Thyroid gland (tissue), 4 donors: Measurements from ENCODE around the gene SALL1.

Source experiments
- CTCF ChIP-seq, 6 experiments: fragments of 200-600 bp in 3 of 6; fragments of 450-650 bp in 3 of 6; sonication (generic) in 3 of 6; IDR thresholded peaks; one replicate each; pipeline ENCODE4 v1.5.1; 2016 to 2019; ENCODE audit warnings: antibody characterized with exemption in 6 of 6, mild to moderate bottlenecking in 2 of 6, inconsistent platforms in 1 of 6, moderate library complexity in 1 of 6
- POLR2A ChIP-seq, 2 donors: fragments of 450-650 bp; IDR thresholded peaks; one replicate each; pipeline ENCODE4 v1.6.1; 2017; ENCODE audit warnings: antibody characterized with exemption in 2 of 2, mild to moderate bottlenecking in 2 of 2, moderate library complexity in 1 of 2

DNA sequence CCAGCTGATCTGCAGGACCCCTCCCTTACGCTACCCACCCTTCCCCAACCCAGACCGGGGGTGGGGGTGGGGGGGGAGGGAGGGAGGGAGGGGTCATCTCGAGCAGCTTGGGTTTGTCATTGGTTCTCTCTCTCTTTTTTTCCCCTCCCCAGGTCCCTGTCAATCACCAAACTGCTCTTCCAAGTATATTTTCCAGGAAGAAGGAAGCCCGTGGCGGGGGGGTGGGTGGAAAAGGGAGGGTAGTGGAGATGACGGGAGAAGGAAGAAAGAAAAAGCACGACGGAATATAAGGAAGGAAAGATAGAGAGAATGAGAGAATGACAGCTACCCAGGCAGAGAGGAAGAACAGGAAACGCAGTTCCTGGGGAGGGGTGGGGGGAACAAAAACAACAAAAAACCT, 17.9 kb downstream of the SALL1 start:
- no peak for TF ChIP-seq CTCF (IDR thresholded peaks at IDR 0.05)
- TF ChIP-seq POLR2A (IDR thresholded peaks at IDR 0.05), result no peak
